Trophoblast cell (in vitro differentiated cells and primary cell): ENCODE data around the gene GSTM5.
"Not testable (repeated sequence)": the region's sequence is repeated elsewhere in the genome, so short reads cannot be mapped to it uniquely, and the experiment has no call there.

Experiments
- DNase-seq, 2 donors: peaks; one replicate each; pipeline ENCODE4 v3.0.0-alpha.2; 2016
- H2AFZ ChIP-seq: 2 replicates; pipeline ENCODE4 v1.6.1; 2013; ENCODE audit warnings: low read length, moderate library complexity, mild to moderate bottlenecking; ENCODE audit not compliant: insufficient read depth, poor library complexity
- H2AK5ac ChIP-seq: 2 replicates; pipeline ENCODE4 v1.6.1; 2013; ENCODE audit warnings: mild to moderate bottlenecking, low read length
- H2BK120ac ChIP-seq: 2 replicates; pipeline ENCODE4 v1.6.1; 2013; ENCODE audit warnings: low read length, mild to moderate bottlenecking, moderate library complexity; ENCODE audit not compliant: insufficient read depth, poor library complexity
- H2BK12ac ChIP-seq: 2 replicates; pipeline ENCODE4 v1.6.1; 2013; ENCODE audit warnings: mild to moderate bottlenecking, low read length, moderate library complexity
- H2BK5ac ChIP-seq: 2 replicates; pipeline ENCODE4 v1.6.1; 2013; ENCODE audit warnings: low read length, low read depth, moderate library complexity, mild to moderate bottlenecking; ENCODE audit not compliant: poor library complexity
- H3K14ac ChIP-seq: 2 replicates; pipeline ENCODE4 v1.6.1; 2013; ENCODE audit warnings: mild to moderate bottlenecking, low read length
- H3K18ac ChIP-seq: 2 replicates; pipeline ENCODE4 v1.6.1; 2013; ENCODE audit warnings: mild to moderate bottlenecking, low read length
- H3K23ac ChIP-seq: 2 replicates; pipeline ENCODE4 v1.6.1; 2013; ENCODE audit warnings: low read length
- H3K27ac ChIP-seq: 2 replicates; pipeline ENCODE4 v1.5.1; 2013; ENCODE audit warnings: low read depth, mild to moderate bottlenecking, inconsistent platforms, low read length, moderate library complexity
- H3K27me3 ChIP-seq: 2 replicates; pipeline ENCODE4 v1.6.1; 2013; ENCODE audit warnings: inconsistent platforms, mild to moderate bottlenecking, low read length, moderate library complexity; ENCODE audit not compliant: insufficient read depth
- H3K36me3 ChIP-seq, 2 experiments: 1 replicate in 1 of 2; 2 replicates in 1 of 2; pipeline ENCODE4 v1.6.1; 2013; ENCODE audit warnings: low read length in 2 of 2, mild to moderate bottlenecking in 2 of 2, moderate library complexity in 1 of 2; ENCODE audit not compliant: insufficient read depth in 2 of 2, control insufficient read depth in 1 of 2
- H3K4ac ChIP-seq: 2 replicates; pipeline ENCODE4 v1.6.1; 2013; ENCODE audit warnings: low read depth, mild to moderate bottlenecking, low read length, moderate library complexity
- H3K4me1 ChIP-seq, 2 experiments: 1 replicate in 1 of 2; 2 replicates in 1 of 2; pipeline ENCODE4 v1.6.1; 2013; ENCODE audit warnings: low read length in 2 of 2, mild to moderate bottlenecking in 2 of 2, moderate library complexity in 1 of 2; ENCODE audit not compliant: insufficient read depth in 2 of 2, control insufficient read depth in 1 of 2
- H3K4me2 ChIP-seq: 2 replicates; pipeline ENCODE4 v1.6.1; 2013; ENCODE audit warnings: inconsistent platforms, mild to moderate bottlenecking, low read length, moderate library complexity
- H3K4me3 ChIP-seq: 2 replicates; pipeline ENCODE4 v1.5.1; 2013; ENCODE audit warnings: mild to moderate bottlenecking, low read depth, low read length, inconsistent platforms
- H3K79me1 ChIP-seq: one replicate; pipeline ENCODE4 v1.6.1; 2013; ENCODE audit warnings: low read length
- H3K79me2 ChIP-seq: 2 replicates; pipeline ENCODE4 v1.6.1; 2013; ENCODE audit warnings: low read length, mild to moderate bottlenecking; ENCODE audit not compliant: control insufficient read depth, insufficient read depth, poor library complexity
- H3K9ac ChIP-seq: 2 replicates; pipeline ENCODE4 v1.6.1; 2013; ENCODE audit warnings: mild to moderate bottlenecking, low read length
- H3K9me3 ChIP-seq: 2 replicates; pipeline ENCODE4 v1.6.1; 2013; ENCODE audit warnings: low read depth, mild to moderate bottlenecking, control low read depth, inconsistent platforms, low read length; ENCODE audit not compliant: insufficient read depth
- H4K12ac ChIP-seq: 2 replicates; pipeline ENCODE4 v1.6.1; 2013; ENCODE audit warnings: low read depth, mild to moderate bottlenecking, low read length, moderate library complexity
- H4K8ac ChIP-seq: 2 replicates; pipeline ENCODE4 v1.6.1; 2013; ENCODE audit warnings: low read depth, mild to moderate bottlenecking, low read length, moderate library complexity
- H4K91ac ChIP-seq: one replicate; pipeline ENCODE4 v1.6.1; 2013; ENCODE audit warnings: low read depth, mild to moderate bottlenecking, low read length, moderate library complexity
- WGBS: extraction: QIAGEN DNeasy Blood & Tissue Kit; methylation state at CpG from one replicate; pipeline ENCODE4 v1.1.7; 2013; ENCODE audit warnings: missing lambda C conversion rate; ENCODE audit not compliant: insufficient read length, insufficient coverage; ENCODE audit errors: extremely low coverage; 5-methylcytosine and 5-hydroxymethylcytosine counted together

The GSTM5 gene

DNA sequence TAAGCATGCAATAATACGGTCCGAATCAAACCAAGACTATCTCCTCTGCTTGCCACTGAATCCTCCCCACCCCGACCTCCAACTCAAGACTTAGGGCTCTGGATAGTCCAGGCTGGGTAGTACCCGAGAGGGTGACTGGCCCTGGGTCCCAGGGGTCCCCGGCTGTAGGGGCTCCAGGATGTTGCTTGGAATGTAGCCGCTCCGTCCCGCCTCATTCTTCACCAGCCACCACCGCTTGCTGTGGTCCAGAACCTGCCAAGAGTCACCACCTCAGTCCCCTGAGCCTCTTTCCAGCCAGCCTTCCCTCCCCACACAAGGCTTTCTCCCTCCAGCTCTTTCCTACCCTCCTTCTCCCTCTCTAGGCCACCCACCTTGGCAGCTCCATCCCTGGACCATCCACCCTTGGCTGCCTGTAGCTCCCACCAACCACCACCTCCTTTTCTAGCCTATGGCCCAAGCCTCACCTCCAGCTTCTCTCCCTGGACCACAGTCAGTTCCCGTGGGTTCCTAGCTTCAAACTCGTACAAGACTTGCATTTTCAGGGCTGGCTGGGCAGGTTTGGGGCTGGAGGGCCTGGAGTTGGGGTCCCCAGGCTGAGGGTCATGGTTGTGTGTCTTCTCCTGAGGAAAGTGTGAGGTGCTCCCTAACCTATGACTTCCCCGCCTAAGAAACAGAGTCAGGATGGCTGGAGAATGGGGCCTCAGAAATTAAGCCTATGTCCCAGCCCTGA is 39.6 kb downstream of the GSTM5 start:
- no CpG with 5 or more reads among the region's 12 CpGs for WGBS
- H3K18ac ChIP-seq, result no peak overlapping the region
- H3K36me3 ChIP-seq, result no peaks in the 10 kb centered on the region
- no peak for DNase-seq
- no peak overlapping the region for H3K4ac ChIP-seq
- no peak overlapping the region for H2AK5ac ChIP-seq
- no peak overlapping the region for H2BK5ac ChIP-seq
- H3K4me3 ChIP-seq, result no peak overlapping the region
- H3K27ac ChIP-seq, result no peak overlapping the region
- no peaks in the 10 kb centered on the region for H3K4me1 ChIP-seq
- no peak overlapping the region for H4K12ac ChIP-seq
- H3K4me2 ChIP-seq, result no peak overlapping the region
- no peak overlapping the region for H3K9ac ChIP-seq
- no peaks in the 10 kb centered on the region for H3K79me1 ChIP-seq
- no peak overlapping the region for H2BK120ac ChIP-seq
- no peaks in the 10 kb centered on the region for H3K9me3 ChIP-seq
- H2BK12ac ChIP-seq, result no peak overlapping the region
- H3K27me3 ChIP-seq, result no peaks in the 10 kb centered on the region
- no peak overlapping the region for H3K14ac ChIP-seq
- no peak overlapping the region for H2AFZ ChIP-seq
- H4K91ac ChIP-seq, result no peak overlapping the region
- no peaks in the 10 kb centered on the region for H3K79me2 ChIP-seq
- H3K23ac ChIP-seq, result no peak overlapping the region
- no peak overlapping the region for H4K8ac ChIP-seq

DNA sequence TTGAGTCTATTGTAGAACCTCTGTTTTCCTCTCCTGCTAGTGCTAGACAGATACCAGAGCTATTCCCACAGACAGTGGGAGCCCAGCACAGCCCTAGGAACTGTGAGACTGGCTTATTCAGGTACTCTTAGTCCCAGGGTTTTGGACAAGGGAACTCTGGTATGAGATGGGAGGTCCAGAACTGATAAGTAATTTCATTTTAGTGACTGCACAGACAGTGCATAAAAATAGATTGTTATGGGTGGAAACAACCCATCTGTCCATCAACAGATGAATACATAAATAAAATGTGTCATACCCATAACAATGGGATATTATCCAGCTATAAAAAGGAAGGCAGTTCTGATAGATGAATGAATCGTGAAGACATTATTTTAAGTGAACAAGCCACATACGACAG is 42.7 kb downstream of the GSTM5 start:
- H4K8ac ChIP-seq, result no peak overlapping the region
- H3K27ac ChIP-seq, result no peak overlapping the region
- H3K4me3 ChIP-seq, result no peak overlapping the region
- H3K9me3 ChIP-seq, result peaks cover 3% of the 10 kb centered on the region
- H2AK5ac ChIP-seq, result no peak overlapping the region
- H3K4me1 ChIP-seq, result no peaks in the 10 kb centered on the region
- no peak overlapping the region for H4K91ac ChIP-seq
- no peak overlapping the region for H3K18ac ChIP-seq
- H3K14ac ChIP-seq, result no peak overlapping the region
- WGBS, result no CpG with 5 or more reads among the region's 2 CpGs
- no peak for DNase-seq
- H3K23ac ChIP-seq, result no peak overlapping the region
- no peak overlapping the region for H4K12ac ChIP-seq
- H2BK5ac ChIP-seq, result no peak overlapping the region
- H3K27me3 ChIP-seq, result no peaks in the 10 kb centered on the region
- no peaks in the 10 kb centered on the region for H3K36me3 ChIP-seq
- no peak overlapping the region for H2BK12ac ChIP-seq
- no peak overlapping the region for H3K4ac ChIP-seq
- no peaks in the 10 kb centered on the region for H3K79me1 ChIP-seq
- no peak overlapping the region for H2AFZ ChIP-seq
- no peak overlapping the region for H3K9ac ChIP-seq
- no peaks in the 10 kb centered on the region for H3K79me2 ChIP-seq
- H2BK120ac ChIP-seq, result no peak overlapping the region
- no peak overlapping the region for H3K4me2 ChIP-seq

DNA sequence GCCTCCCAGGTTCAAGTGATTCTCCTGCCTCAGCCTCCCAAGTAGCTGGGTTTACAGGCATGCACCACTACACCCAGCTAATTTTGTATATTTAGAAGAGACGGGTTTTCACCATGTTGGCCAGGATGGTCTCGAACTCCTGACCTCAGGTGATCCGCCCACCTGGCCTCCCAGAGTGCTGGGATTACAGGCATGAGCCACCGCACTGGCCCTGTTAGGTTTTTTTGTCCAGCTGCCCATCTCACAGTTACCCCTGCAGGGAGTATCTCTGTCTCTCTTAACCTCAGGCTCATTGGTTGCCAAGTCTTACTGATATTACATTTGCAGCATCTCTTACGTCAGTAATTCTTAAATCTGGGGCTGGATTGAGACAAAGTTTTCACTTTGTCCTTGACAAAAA is 44.3 kb downstream of the GSTM5 start:
- H2AFZ ChIP-seq, DNase-seq, H3K27me3 ChIP-seq, H2BK5ac ChIP-seq, H2AK5ac ChIP-seq, H3K14ac ChIP-seq, H3K4me3 ChIP-seq, H3K23ac ChIP-seq, H3K9ac ChIP-seq, H4K91ac ChIP-seq, H3K27ac ChIP-seq, H4K8ac ChIP-seq, H3K79me2 ChIP-seq, H3K18ac ChIP-seq, H2BK12ac ChIP-seq, H3K4ac ChIP-seq, H4K12ac ChIP-seq, H2BK120ac ChIP-seq, H3K36me3 ChIP-seq, H3K9me3 ChIP-seq, H3K79me1 ChIP-seq, H3K4me2 ChIP-seq: not testable (repeated sequence)
- peaks cover 11 to 13% of the 10 kb centered on the region in 2 experiments for H3K4me1 ChIP-seq
- no CpG with 5 or more reads among the region's 5 CpGs for WGBS

DNA sequence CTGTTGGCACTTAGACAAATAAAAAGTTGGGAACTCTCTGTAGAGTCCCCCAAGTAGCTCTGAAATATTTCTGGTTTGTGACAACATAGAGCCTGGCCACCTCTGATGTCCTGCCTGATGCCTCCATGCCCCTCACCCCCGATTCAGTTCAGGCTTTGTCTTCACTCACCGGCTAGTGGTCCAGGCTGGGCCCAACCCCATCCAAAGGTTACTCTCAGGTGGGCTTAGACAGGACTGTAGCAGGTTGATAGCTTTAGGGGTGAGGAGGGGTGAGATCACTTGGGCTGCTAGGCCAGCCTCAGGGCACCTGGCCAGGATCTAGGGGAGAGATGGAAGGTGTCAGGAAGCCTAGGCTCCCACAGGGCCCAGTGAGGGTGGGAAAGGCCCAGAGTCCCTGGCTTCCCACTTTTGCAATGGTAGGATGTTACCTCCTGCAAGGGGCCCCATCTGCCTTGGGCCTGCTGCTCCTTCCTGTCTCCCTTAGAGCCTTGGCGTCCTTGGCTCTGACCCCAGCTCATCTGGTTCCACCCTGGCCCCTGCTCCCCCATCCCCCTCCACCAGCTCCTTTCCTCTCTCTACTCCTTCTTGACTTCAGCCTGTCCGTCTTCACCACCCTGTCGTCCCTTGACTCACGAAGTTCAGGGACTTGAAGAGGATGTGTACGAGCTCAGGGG is 44.9 kb downstream of the GSTM5 start:
- H3K36me3 ChIP-seq, result no peaks in the 10 kb centered on the region
- no peaks in the 10 kb centered on the region for H3K79me2 ChIP-seq
- H4K12ac ChIP-seq, result no peak overlapping the region
- H3K14ac ChIP-seq, result no peak overlapping the region
- WGBS, result no CpG with 5 or more reads among the region's 7 CpGs
- H3K4me3 ChIP-seq, result no peak overlapping the region
- no peaks in the 10 kb centered on the region for H3K27me3 ChIP-seq
- no peak overlapping the region for H3K9ac ChIP-seq
- no peak overlapping the region for H2AFZ ChIP-seq
- H4K8ac ChIP-seq, result no peak overlapping the region
- H3K9me3 ChIP-seq, result peaks cover 3% of the 10 kb centered on the region
- H3K79me1 ChIP-seq, result peaks cover 5% of the 10 kb centered on the region
- H2AK5ac ChIP-seq, result no peak overlapping the region
- no peak overlapping the region for H3K4ac ChIP-seq
- H2BK5ac ChIP-seq, result no peak overlapping the region
- no peak overlapping the region for H3K18ac ChIP-seq
- no peak overlapping the region for H3K23ac ChIP-seq
- no peak overlapping the region for H2BK12ac ChIP-seq
- H4K91ac ChIP-seq, result no peak overlapping the region
- H3K27ac ChIP-seq, result no peak overlapping the region
- H3K4me1 ChIP-seq, result peaks cover 18 to 19% of the 10 kb centered on the region in 2 experiments
- H3K4me2 ChIP-seq, result no peak overlapping the region
- H2BK120ac ChIP-seq, result no peak overlapping the region
- no peak for DNase-seq
